SK-N-SH (cell line): ENCODE data around the gene ADAMTS10.

Source experiments
- CTCF ChIP-seq: fragments of 200-600 bp; sonication (generic); IDR thresholded peaks from 2 replicates; pipeline ENCODE4 v1.6.1; 2017; ENCODE audit warnings: antibody characterized with exemption, mild to moderate bottlenecking, moderate library complexity
- RFX5 ChIP-seq: IDR thresholded peaks from 2 replicates; pipeline ENCODE4 v1.6.1; 2012; ENCODE audit warnings: mild to moderate bottlenecking, improper control_type of control experiment, low read length
- RXRA ChIP-seq: IDR thresholded peaks from 2 replicates; pipeline ENCODE4 v1.4.0; 2012; ENCODE audit warnings: low read depth, mild to moderate bottlenecking, borderline replicate concordance
- TAF1 ChIP-seq: IDR thresholded peaks from 2 replicates; pipeline ENCODE4 v1.6.1; 2012; ENCODE audit warnings: low read depth, mild to moderate bottlenecking, low read length, moderate library complexity, borderline replicate concordance

GRCh38 chr19:8648240-8648639 lies 37.7 kb upstream of the ADAMTS10 start:
- TF ChIP-seq CTCF (no peak), RXRA (no peak), TAF1 (no peak), RFX5 (no peak)
